Superior temporal gyrus (tissue), 1 donor: ENCODE measurements around the gene MAGOH.
"Not testable (repeated sequence)": the region's sequence is repeated elsewhere in the genome, so short reads cannot be mapped to it uniquely, and the experiment has no call there.

Experiments
- DNase-seq: peaks from one replicate; pipeline ENCODE4 v3.0.0-alpha.2; 2016; ENCODE audit errors: extremely low spot score

The MAGOH gene

DNA sequence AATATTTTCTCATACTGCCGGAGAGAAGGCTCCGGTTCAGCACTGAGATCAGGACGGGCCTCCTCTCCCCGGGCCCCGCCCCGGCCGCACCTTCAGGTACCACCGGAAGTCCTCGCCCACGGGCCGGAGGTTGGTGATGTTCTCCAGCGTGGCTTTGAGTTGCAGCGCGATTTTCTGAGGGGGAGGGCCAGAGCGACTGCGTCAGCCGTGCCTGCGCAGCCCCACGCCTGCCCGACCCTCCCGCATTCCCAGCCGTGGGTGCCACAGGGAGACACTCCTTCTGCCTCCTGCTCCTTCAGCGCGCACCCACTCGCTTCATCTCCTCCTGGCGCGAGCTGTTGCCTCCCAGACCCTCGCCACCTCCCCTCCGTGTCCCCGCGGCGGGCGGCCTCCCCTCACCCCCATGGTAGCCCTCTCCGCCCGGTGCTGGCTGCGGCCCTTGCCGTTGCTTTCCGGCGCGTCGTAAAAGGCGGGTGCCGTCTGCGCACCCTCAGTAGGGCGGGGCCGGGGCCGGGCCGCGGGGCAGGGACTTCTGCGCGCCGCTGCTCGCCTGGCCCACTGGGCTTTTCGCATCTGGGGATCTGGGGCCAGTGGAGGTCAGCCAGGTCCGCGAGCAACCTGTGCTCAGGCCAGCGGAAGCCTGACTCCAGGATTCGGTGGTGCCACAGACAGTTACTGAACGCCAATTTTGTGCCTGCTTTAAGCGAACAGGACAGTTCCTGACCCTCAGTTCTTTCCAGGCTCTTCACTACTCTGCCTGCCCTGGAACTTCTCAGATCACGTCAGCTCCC lies 18.0 kb downstream of the MAGOH start, which contains the start of gene CZIB:
Gene CZIB (minus strand): TSS at position 464 of the 791 bp plus-strand sequence. CDS start 59 bp downstream, at position 405.
- peak; percentile 84 for DNase-seq

DNA sequence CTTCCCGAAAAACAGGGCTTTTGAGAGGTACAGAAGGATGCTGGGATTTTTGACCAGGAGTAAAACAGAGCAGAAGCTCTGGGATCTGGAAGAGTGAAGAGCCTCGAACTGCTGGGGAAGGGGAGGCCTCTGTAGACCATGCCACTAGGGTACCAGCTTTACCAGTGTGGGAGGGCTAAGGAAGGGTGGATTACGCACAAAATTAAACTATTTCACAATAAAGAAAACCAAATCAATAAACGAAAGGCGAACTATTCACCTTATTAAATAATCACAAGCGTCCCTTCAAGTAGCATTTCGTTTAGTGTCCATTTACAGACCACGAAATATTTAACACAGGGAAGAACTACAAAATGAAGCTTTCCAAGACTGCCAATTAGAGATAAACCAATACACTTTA lies 18.6 kb downstream of the MAGOH start:
- no peak for DNase-seq

DNA sequence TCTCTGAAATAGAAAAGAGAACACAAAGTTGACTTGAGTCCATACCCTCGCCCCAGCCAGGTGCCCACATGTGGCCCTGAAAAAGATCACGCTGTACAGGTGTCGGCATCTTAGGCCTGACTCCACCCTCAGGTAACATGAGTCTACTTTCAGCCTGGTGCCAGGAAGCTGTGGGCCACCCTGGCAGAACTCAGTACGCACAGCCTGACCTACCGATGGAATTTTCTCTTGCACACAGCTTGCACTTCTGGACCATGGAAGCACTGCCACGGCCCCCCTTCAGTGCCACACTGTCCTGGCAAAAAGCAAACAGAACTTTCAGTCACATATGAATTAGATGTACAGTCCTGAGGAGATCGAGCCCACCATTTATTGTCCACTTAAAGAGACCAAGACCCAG lies 20.1 kb downstream of the MAGOH start:
- no peak for DNase-seq

DNA sequence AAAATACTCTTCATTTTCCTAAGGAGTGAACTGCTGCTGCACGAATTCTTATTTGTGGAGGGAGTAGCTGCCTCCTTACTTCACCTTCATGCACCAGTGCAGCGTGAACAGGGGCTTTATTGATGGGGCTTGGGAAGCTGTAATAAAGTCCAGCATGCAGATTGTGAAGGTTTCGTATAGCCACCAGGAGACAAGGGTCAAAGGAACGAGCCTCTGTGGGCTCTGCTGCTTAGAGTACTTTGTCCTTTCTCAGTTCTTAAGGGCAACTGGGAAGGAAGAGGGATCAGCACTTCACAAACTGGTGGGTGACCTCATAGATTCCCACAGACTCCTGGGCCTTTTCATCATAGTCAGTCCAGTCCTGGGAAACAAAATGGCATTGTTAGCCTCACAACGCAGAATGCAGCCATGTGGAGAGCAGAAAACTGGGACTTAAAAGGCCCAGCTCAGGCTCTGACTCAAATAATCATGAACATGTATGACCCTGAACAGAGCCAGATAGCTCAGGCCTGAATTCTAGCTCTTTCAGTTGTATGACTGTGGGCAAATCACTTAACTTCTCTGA lies 23.9 kb downstream of the MAGOH start:
- peak; percentile 16 for DNase-seq

DNA sequence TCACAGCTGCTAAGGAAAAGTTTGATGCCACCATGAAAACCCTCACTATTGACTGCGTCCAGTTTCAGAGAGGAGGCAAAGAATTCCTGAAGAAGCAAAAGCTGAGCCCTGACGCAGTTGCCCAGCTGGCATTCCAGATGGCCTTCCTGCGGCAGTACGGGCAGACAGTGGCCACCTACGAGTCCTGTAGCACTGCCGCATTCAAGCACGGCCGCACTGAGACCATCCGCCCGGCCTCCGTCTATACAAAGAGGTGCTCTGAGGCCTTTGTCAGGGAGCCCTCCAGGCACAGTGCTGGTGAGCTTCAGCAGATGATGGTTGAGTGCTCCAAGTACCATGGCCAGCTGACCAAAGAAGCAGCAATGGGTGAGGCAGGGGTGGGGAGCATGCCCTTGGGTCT lies 27.4 kb downstream of the MAGOH start:
- no peak for DNase-seq

DNA sequence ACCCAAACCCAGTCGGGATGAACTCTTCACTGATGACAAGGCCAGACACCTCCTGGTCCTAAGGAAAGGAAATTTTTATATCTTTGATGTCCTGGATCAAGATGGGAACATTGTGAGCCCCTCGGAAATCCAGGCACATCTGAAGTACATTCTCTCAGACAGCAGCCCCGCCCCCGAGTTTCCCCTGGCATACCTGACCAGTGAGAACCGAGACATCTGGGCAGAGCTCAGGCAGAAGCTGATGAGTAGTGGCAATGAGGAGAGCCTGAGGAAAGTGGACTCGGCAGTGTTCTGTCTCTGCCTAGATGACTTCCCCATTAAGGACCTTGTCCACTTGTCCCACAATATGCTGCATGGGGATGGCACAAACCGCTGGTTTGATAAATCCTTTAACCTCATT lies 28.0 kb downstream of the MAGOH start:
- DNase-seq, result no peak

DNA sequence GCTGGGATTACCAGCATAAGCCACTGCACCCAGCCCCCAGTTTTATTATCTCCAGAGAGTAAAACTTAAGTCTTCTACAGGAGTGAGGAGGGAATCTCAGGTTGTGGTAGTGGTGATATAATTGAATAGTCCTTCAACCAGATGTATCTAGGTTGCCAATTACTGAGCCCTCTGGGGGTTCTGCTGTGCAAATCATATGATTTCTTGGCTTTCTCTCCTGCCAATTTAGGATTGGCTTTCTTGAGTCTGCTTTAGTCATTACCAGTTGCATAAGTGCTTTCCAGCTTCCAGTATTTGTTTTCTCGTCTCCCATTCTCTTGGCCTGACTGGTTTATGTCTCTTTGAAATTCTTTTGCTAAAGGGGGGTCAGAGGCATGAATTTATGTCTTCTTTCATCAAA lies 30.6 kb downstream of the MAGOH start:
- no peak for DNase-seq

DNA sequence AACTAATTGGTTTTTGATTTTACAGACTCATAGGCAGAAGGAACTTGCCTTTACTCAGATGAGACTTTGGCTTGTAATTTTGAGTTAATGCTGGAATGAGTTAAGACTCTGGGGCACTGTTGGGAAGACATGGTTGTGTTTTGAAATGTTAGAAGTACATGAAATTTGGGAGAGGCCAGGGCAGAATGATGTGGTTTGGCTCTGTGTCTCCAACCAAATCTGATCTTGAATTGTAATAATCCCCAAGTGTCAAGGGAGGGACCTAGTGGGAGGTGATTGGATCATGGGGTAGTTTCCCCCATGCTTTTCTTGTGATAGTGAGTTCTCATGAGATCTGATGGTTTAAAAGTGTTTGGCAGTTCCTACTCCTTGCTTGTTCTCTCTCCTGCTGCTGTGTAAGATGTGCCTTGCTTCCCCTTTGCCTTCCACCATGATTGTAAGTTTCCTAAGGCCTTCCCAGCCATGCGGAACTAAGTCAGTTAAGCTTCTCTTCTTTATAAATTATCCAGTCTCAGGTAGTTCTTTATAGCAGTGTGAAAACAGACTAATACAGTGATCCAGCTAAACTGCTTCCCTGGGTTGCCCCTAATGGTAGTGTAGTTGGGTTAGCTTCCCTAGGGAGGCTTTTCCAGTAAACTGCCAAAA lies 31.5 kb downstream of the MAGOH start:
- DNase-seq, result no peak

DNA sequence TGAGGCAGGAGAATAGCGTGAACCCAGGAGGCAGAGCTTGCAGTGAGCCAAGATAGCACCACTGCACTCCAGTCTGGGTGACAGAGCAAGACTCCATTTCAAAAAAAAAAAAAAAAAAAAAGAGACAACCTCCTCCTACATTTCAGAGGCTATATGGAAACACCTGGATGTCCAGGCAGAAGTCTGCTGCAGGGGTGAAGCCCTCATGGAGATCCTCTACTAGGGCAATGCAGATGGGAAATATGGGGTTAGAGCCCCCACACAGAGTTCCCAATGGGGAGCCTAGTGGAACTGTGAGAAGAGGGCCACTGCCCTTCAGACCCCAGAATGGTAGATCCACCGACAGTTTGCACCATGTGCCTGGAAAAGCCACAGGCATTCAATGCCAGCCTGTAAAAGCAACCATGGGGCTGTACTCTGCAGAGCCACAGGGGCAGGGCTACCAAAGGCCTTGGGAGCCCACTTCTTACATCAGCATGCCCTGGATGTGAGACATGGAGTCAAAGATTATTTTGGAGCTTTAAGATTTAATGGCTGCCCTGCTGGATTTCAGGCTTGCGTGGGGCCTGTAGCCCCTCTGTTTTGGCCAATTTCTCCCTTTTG lies 32.1 kb downstream of the MAGOH start:
- not testable (repeated sequence) for DNase-seq

DNA sequence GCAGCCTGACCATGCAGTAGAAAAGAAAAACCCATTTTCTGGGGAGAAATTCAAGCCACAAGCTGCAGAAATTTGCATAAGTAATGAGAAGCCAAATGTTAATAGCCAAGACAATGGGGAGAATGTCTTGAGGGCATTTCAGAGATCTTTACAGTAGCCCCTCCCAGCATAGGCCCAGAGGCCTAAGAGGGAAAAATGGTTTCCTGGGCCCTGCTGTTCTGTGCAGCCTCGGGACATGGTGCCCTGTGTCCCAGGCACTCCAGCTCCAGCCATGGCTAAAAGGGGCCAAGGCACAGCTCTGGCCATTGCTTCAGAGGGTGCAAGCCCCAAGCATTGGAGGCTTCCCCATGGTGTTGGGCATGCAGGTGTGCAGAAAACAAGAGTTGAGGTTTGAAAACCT lies 32.8 kb downstream of the MAGOH start:
- not testable (repeated sequence) for DNase-seq

DNA sequence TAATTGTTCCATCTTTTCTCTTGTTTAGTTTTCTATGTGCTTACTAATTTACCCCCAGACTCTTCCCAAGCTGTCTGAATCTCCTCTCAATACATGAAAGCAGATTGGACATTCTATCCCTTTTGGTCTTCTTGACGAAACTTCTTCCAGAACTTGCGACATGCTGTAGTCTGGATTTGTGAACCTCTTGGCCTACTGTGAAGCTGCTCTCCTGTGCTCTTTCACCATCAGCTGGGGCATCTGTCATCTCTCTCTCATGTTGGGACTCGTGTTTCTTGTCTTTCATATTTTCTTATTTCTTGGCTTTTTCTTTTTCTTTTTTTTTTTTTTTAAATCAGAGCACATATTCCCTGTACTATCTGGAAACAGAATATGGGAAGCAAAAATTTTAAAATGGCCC lies 34.9 kb downstream of the MAGOH start:
- no peak for DNase-seq

DNA sequence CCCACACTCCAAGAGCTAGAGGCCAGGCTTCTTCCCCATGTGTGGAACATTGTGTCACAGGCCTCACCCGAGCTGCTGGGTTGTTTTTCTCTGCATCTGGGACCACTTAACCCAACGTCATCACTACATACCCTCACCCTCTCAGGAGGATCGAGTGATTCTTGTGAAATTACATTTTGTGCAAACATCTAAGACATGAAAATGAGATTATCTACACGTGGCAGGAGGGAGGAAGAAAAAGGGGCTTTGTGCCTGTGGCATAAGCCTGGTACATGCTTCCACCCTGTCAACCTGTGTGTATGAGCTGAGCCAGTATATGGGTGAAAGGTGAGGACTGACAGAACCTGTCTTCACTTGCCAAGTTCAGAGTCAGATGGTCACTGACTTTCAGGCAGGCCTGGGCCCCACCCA lies 40.1 kb downstream of the MAGOH start:
- no peak for DNase-seq

DNA sequence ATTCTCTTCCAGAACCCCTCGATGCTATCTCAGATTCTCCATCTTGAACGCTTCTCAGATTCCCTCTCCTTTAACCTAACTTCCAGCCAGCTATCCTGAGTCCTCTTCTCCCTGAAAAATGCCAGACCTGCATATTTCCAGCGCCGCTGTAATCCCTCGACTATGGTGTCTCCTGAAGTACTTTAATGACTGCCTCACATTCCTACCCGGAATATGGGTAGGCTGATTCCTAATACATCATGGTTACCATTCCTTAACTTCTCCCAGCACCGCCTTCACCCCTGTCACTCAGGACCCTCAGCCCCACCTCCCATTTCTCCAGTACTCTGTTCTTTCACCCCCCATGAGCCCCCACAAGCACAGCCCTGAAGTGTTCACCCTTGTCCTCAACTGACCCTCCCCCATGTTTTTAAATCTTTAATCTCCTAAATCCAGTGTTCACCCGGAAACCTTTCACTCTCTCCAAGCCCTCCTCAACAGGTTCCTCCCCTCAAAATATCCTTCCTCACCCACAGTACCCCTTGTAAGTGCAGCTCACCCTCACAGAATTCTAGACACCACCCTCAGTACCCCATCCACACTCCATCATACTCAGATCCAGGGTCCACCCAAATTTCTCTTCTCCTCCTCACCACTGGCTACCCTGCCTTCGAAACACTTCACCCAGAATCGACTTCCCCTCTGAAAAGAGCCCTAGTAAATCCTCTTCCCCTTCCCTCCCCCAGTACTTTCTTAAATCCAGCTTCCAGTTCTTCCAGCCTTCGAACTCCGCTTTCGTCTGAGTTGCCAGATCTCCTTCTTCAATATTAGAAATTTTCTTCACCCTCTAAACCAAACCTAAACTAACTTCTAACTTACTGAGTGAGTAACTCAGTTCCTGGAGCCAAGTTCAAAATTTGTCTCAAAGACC lies 40.8 kb downstream of the MAGOH start:
- DNase-seq, result no peak

DNA sequence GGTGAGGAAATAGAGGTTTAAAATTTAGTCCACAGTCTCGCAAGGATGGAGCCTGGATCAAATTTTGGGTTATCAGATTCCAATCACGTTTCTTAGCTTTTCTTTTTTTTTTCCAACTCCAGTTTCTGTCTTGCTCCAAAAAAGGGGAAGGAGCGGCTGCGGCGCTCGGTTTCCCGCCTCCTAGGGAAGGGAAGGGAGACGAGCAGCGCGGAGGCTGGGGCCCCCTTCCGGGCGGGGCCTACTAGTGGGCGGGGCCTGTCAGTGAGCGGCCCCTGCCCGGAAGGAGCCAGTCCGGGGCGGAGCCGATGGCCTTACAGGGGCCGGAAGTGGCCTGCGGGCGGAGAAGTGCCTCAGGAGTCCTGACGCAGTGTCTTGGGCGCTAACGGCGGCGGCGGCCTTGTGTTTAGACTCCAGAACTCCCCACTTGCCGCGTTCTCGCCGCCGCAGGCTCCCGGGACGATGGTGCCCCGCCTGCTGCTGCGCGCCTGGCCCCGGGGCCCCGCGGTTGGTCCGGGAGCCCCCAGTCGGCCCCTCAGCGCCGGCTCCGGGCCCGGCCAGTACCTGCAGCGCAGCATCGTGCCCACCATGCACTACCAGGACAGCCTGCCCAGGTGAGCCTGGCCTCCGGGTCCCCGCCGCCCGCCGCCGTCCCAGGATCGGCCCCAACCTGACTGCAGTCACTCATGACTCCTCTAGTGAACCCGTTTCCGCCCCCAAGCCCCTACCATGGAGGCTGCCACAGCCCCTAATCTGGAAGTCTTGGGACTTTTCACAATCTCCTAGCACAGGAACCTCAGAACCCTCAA lies 41.6 kb downstream of the MAGOH start, which contains the start of gene CPT2:
Gene CPT2 (plus strand): TSS at position 340 of the 806 bp plus-strand sequence. CDS start 120 bp downstream, at position 460.
- peak; percentile 94 for DNase-seq

DNA sequence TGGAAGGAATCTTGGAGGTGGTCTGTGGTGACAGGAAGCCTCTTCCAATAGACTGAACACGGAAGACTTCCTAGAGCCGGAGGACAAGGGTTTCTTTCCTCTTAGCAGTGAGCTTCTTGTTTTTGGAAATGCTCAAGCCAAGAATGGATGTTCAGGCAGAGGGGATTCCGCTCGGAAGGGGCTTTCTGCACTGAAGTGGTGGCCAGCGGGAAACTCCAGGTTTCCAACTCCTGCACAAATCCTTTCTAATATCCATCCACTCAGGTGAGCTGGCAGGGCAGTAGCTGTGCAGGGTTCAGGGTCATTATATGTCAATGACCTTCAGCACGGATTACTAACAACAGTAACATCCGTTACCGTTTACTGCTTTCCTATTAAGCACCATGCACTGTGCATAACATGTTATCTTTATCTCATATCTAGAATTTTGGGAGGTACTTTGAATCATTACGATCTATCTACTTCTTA lies 42.3 kb downstream of the MAGOH start:
- DNase-seq, result no peak

DNA sequence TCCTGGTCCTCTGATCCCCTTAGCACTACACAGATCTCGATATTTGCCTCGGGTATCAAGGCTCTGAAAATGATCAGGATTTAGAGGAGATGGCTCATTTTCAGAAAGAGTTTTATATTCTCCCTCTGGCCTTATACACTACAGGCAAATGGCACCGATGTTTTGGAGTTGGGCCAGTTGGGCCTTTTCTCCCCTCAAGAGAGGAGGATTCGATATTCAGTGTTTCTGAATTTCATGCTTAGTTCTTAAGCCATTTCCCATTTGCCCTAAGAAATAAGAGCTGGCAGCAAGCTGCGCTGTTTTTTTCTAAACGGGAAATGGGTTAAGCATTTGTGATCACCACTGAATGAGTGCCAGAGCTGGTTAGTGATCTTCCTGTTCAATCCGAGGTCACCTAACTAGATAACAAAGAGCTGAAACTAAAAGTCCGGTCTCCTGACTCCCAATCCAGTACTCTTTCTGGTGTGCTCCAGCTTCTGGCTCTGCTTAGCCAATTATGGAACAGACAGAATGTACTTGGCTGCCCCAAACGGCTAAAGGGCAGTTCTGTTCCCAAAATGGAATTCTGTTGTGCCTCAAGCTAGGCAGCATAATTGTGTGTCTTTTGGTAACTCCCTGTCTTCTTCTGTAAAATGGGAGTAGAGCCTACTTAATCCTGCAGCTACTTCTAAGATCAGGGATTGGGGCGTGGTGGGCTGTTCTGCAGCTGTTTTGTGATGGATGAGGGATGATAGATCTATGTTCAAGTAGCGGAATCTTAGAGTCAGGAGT lies 42.9 kb downstream of the MAGOH start:
- no peak for DNase-seq

DNA sequence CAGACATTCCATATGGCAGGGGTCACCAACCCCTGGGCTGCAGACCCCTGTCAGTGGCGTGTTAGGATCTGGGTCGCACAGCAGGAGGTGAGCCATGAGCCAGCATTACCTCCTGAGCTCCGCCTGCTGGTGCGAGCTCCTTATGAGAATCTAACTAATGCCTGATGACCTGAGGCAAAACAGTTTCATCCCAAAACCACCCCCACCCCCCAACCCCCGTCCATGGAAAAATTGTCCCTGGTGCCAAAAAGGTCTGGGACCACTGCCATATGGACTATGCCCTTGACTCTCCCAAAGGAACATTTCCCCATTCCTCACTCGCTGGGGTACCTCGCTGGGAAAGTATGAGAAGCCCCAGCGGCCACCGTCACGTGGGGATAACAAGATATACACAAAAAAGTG lies 48.1 kb downstream of the MAGOH start:
- no peak for DNase-seq

DNA sequence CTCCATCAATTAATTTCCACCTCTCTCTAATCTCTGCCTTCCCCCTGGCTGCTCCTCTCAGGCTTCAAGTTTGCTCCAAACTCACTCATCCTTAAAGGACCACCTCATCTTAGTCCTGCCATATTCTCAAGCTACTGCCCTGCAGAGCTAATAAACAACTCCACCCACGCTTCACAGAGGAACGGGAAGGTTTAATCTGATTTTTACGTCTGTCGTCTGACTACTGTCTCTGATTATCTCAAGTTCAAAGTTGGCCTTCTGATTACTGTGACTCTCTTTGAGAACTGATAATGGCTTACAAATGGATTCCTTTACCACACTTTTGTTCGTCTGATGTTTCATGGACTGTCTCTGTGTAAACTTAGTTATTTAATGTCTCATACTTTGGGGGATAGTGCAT lies 49.3 kb downstream of the MAGOH start:
- no peak for DNase-seq

DNA sequence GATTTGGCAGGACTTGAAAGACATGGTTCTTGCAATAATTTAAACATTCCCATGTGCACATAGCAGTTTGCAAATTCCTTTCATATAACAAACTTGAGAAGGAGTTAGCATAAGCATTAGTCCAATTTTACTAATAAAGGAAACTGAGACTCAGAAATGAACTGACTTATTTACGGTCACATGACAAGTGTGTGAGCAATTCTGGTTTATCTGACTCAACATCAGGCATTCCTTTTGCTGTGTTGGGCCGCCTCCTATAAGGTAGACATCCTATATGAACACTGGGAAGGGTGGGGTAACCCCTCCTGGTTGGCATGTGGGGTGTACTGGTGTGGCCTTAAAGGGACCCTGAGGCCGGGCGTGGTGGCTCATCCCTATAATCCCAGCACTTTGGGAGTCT lies 50.2 kb downstream of the MAGOH start:
- no peak for DNase-seq

DNA sequence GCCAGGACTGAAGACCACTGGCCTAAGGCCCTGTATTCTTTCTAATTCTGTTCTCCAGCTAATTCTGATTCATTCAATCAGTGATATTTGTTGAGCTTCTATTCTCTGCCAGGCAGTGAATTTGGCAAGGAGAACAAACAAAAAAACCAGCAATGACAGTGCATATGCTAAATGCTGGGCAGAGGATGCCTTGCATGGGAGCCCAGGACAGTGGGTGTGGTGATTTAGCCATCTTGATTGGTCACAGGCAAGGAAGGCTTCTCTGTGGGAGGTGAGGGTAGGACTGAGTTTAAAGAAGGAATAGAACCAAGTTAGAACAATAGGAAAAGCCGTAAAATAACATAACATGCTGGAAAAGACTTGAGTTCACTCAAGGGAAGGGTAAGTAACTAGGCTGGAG lies 50.9 kb downstream of the MAGOH start:
- no peak for DNase-seq
